ENCODE measurements around the gene NTNG2.

NTNG2 gene

DNA sequence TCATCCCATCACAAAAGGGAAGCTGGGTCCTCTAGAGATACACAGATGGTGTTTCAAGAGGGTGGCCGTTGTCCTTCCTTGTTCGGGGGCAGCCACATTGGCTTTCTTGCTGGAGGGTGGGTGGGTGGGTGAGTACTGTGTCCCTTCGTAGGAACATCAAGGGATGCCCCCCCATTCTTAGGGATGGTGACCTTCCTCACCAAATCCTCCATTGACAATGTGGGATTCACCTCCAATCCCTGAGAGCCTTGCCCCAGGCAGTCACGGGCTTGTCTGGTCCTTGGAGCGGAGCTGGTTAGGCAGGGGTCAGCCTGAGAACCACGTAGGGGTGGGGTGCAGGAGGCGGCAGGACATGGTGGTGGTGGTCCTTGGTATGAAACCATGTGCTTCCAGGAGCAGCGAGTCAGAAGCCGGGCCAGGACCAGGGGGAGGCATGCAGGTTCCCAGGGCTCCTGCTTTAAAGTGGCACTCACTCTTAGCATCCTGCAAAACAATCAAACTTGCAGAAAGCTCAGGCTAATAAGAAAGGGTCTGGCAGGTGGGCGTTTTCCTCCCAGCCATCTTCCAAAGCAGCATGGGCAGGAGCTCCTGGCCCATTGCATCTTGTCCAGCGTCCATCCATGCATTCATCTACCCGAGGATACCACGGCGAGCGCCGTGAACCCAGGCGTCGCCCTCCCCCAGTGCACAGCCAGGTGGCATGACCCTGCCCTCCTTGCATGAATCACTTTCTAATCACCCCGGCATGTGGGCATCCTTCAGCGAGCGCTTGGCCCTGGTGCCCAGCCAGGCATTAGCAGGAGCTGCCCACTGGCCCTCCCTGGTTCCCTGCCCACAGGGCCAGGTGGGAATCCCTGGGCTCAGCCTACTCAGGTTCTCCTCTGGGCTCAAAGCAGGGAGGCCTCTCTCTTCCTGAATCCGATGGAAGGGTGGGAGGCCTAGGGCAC, 76.4 kb downstream of the NTNG2 start:
- DNase-seq = no peak

DNA sequence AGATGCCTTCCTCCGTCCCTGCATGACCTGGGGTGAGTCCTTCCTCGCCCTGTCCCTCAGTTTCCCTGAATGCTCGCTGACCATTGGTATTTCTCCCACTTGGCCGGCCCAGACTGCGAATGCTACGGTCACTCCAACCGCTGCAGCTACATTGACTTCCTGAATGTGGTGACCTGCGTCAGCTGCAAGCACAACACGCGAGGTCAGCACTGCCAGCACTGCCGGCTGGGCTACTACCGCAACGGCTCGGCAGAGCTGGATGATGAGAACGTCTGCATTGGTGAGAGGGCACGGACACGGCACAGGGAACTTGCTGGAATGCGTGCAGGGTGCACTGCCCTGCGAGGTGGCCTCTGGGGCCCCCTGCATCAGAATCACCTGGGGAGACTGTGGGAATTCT, 77.1 kb downstream of the NTNG2 start:
- DNase-seq = no peak

DNA sequence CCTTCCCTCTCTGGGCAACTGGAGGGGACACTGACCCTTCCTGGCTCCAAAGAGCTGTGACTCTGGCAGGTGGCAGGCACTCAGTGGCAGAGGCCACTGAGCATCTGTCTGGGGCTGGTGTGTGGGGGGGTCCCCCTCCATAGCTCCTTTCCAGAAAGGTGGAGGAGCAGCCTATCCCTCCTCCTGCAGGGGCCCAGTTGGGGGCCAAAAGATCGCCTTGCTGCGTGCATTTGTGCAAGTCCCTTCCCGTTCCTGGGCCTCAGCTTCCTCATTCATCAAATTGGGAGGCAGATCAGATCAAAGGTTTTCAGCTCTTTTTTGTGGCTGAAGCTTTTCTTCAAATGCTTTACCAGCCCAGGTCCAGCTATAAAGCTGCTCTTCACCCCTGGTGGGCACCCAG, 77.7 kb downstream of the NTNG2 start:
- DNase-seq = peak; percentile 16

DNA sequence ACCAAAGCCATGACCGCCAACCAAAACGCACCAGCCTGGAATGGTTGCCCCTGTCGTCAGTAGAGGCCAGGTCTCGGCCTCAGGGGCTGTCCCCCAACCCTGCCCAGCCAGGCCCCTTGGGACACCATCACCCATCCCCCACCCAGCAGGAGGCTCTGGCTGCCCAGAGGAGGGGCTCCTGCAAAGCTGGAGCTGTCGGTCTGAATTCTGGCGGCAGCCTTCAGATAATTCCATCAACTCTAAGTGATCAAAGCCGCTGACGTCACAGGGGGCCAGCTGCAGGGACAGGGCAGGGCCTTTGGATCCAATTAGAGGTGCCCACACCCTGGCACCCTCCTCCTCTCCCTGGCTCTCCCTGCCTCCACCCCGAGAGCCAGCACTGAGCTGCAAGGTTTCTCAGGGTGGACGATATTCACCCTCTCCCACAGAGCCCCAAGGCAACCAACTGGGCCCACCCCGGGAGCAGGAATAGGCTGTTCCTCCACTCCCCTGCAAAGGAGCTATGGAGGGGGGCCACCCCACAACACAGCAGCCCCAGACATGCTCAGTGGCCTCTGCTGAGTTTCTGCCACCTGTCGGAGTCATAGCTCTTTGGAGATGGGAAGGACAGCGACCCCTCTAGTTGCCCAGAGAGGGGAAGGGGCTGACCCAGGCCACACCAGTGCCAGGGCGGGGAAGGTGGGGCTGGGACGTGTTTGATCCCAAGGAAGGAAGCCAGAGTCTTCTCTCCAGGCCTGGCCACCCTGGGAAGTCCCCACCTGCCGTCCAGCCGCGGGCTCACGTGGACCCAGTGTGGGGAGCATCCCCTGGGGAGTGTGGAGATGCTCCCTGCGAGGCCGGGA, 78.4 kb downstream of the NTNG2 start:
- no peak for DNase-seq

DNA sequence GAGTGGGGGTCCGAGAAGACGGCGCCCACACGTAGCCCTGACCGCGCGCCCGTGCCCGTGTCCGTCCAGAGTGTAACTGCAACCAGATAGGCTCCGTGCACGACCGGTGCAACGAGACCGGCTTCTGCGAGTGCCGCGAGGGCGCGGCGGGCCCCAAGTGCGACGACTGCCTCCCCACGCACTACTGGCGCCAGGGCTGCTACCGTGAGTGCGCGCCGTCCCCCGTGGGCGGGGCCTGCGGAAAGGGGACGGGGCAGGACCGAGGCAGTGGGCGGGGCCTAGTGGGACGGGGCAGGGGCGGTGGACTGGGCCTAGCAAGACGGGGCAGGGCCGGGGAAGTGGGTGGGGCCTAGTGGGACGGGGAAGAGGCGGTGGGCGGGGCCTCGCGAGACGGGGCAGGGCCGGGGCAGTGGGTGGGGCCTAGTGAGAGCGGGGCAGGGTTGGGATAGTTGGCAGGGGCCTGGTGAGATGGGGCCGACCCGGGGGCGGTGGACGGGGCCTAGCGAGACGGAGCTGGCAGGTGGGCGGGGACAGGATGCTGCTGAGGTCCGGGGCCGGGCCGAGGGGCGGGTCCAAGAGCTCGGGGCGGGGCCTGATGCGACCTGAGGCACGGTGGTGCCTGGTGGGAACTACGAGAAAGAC, 79.1 kb downstream of the NTNG2 start:
- DNase-seq = peak; percentile 85

DNA sequence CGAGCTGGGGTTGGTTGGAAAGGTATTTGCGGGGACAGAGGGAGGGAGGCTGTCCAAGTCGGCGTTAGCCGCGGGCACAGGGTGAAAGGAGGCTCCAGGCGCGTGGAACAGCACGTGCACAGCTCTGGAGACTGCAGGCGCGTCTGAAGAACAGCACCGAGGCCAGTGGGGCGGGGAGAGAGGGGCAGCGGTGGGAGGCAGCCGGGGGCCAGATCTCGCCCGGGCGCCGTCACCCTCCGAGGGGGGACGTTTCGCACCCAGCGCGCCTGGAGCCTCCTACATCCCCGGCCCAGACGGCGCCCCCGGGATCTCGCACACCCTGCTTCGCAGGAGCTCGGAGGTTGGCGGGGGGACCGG, 79.6 kb downstream of the NTNG2 start:
- no peak for DNase-seq

DNA sequence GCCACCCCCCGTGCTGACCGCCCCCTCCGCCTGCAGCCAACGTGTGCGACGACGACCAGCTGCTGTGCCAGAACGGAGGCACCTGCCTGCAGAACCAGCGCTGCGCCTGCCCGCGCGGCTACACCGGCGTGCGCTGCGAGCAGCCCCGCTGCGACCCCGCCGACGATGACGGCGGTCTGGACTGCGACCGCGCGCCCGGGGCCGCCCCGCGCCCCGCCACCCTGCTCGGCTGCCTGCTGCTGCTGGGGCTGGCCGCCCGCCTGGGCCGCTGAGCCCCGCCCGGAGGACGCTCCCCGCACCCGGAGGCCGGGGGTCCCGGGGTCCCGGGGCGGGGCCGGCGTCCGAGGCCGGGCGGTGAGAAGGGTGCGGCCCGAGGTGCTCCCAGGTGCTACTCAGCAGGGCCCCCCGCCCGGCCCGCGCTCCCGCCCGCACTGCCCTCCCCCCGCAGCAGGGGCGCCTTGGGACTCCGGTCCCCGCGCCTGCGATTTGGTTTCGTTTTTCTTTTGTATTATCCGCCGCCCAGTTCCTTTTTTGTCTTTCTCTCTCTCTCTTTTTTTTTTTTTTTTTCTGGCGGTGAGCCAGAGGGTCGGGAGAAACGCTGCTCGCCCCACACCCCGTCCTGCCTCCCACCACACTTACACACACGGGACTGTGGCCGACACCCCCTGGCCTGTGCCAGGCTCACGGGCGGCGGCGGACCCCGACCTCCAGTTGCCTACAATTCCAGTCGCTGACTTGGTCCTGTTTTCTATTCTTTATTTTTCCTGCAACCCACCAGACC, 80.2 kb downstream of the NTNG2 start:
- DNase-seq = no peak

DNA sequence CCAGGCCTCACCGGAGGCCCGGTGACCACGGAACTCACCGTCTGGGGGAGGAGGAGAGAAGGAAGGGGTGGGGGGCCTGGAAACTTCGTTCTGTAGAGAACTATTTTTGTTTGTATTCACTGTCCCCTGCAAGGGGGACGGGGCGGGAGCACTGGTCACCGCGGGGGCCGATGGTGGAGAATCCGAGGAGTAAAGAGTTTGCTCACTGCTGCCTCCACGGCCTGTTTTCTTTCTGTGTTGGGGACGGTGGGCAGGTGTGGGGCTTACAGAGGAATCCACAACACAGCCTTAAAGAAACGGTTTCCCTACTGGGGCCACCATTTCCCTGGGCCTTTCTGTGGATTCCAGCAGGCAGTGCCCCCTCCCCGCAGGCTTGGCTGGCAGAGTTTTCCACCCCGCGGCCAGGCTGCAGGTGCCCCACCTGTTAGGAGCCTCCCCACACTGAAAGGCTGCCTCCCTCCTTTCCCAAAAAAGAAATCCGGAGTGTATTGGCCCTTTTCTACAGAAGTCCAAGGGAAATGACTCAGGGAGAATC, 80.8 kb downstream of the NTNG2 start:
- DNase-seq = no peak

DNA sequence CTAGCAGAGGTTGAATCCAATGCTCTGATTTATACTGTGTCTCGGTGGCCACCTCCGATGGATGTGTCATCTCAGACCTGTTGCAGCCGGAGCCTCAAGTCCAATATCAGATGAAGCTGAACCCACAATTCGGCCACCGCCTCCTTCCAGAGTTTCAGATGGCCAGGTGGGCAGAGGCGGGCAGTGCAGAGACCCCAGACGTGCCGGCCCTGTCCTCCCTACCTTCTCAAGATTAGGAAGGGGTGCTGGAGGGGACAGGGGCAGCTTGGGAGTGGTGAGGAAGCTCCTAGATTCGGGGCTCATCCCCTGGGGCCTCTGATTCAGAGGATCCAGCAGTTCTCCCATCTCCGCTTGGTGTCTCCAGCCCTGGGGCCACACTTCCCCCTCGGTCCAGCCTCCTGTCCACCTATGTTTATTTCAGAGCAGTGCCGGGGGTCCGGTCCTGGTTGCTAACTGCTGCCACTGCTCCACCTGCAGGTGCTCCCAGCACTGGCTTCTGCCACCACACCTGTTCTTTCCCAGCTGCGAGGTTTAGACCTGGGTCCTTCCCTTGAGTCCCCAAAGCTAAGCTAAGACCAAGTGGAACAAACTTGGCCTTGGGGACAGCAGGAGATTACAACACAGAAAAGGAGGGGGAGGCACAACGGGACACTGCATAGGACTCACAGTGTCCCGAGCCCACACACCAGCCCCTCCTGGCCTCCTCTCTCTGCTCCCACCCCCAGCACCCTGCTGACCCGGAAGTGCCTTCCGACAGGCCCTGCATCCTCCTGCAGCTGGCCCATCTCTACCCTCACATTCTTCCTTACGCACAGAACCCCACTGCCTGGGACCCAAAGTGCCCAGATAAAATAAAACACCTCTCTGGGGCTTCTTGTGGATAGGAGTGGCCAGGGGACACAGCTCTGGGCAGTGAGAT, 81.6 kb downstream of the NTNG2 start:
- DNase-seq = no peak

DNA sequence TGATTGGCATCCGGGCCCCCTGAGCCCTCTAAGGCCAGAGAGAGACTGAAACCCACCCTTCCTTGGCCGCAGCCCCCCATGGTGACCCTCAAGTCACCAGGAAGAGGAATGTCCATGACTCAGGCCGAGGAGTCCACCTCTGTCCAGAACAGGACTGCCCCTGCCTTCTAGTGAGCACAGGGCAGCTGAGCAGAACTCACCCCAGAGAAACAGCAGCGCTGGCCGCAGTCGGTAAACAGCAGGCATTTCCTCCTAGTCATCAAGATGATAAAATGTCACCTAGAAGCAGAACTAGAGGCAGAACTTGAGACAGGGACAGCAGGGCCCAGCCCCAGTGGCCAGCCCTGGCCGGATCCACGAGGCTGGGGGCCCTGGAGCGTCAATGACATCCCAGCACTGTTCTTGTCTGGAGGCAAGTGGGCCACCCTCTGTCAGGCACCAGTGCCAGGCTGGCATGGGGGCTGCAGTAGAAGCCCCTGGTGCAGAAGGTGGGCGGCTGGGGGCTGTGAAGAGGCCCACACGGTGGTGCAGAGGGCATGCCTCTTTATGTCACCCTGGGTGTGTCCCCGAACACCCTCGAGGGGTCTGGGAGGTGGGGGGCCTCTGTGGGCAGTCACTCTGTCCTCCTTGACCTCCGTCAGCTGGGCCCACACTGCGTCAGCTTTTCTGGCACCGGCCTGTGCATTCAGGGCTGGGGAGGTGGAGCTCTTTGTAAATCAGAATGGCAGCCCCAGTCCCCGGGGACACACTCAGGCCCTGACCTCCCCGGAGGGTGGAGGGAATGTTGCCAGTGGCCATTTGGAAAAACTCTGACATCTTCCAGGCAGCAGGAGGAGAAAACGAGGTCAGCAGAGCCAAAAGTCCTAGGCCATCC, 83.0 kb downstream of the NTNG2 start:
- DNase-seq = no peak

DNA sequence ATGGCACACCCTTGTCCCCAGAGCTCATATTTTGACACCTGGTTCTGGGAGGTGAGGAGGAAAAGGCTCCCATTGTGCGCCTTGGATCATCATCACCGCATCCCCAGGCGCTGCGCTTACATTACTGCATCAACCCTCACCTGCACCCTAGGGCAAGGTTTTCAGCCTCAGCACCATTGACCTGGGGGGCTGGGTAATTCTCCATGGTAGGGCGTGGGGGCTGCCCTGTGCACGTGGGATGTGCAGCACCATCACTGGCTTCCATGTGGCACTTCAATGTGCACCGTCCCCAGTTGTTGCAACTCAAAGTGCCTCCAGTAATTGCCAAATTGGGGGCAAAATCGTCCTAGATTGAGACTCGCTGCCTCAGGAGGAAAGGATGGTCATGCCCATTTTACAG, 83.6 kb downstream of the NTNG2 start:
- no peak for DNase-seq

DNA sequence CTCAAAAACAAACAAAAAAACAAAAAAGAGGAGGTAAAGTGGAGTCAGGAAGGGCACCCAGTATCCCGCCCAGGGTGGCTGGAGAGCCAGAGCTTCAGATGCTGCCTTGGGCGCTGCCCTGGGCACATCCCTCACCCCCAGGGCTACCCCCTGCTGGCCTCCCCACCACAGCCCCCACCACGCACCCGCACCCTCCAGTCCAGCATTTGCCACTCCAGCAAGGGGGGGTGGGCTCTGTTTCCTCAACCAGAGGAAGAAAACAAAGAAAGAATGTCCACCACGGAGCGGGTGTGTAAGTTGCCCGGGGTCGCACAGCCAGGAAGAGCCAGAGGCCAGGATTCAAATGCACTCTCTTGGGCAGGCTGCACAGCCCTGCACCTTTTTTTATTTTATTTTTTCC, 86.1 kb downstream of the NTNG2 start:
- no peak for DNase-seq

DNA sequence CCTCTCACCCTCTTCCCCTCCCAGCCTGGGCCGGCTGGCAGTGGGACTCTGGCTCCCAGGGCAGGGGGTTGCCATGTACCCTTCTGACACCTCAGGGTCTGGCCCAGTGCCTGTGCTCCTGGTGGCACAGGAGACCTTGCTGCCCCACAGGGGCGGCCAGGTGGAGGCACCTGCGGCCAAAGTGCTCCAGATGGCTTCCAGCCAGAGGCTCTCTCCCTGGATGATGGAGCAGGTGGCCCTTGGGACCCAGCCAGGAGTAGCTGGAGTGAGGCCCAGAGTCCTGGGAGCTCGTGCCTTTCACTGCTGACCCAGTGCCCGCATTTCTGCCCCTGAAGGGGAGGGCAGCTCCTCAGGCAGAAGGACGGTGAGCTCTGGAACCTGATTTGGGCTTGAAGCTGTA, 87.3 kb downstream of the NTNG2 start:
- DNase-seq = no peak

DNA sequence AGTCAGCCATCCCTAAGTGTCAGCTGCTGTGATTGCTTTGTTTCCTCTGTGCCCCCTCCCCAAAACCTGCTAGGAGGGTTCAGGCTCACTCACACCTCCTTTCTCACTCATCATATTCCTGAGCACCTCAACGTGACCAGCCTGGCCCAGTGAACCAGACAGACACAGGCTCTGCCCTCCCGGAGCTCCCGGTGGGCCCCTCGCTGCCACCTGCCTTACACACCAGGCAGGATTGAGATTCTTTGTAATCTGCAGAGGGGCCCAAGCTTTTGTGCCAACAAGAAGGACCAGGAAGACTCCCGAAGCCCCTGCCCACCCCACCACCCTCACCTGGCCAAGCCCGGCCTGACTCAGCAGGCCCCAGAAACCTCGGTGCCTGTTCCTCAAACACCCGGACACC, 87.8 kb downstream of the NTNG2 start:
- no peak for DNase-seq

DNA sequence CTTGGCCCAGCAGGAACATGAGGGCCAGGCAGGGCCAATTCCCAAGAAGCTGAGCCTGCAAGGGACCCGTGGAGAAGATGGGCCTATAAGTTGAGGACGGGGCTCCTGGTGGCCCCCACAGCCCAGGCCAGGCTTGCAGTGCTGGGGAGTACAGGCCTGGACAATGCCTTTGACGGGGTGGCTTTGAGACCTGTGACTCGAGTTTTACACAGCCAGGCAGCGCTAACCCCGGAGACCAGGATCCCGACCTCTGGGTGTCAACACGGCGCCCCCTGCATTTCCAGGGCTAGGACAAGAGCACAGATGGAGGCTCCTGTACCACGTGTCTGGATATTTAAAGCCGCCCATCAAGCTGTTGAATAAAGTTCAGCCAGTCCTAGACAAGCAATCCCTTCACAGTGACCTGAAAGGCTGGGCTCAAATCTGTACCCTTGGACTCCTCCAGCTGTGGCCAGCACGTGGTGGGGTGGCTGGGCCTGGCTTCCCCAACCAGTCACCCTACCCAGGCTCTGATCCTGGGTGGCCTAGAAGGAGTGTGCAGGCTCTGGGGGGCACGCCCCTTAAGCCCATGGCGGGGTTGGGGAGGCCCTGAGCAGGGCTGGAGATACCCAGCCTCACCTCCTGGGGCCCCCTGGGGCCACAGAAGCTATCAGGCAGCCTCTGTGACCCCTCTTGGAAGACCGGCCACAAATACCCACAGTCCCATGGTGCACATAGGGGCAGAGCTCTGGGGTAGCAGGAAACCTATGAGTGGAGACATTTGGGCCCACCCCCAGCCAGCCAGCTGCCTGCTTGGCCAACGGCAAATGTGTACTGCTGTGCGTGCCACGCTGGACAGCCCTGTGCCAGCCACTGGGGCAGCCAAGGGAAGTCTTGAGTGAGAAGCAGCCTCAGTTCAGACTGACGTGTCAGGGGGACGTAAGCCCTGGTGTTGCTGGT, 88.7 kb downstream of the NTNG2 start:
- no peak for DNase-seq

DNA sequence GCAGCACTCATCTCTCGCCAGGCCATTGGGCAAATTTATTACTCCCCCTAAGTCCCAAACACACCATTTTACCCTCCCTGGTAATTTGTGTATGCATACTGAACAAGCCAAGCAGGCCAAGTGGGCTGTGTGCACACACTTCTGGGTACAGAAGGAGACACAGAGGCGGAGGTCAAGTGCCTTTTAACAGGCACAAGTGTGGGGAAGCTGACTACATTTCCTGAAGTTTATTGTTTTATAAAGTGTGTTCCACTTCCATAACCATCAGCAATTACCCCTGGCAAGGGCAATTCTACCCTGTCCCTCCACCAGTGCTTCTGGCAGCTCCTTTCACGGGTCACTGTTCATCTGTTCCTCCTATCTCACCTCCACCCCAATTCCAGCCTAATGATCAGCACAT, 99.0 kb downstream of the NTNG2 start:
- DNase-seq = no peak

DNA sequence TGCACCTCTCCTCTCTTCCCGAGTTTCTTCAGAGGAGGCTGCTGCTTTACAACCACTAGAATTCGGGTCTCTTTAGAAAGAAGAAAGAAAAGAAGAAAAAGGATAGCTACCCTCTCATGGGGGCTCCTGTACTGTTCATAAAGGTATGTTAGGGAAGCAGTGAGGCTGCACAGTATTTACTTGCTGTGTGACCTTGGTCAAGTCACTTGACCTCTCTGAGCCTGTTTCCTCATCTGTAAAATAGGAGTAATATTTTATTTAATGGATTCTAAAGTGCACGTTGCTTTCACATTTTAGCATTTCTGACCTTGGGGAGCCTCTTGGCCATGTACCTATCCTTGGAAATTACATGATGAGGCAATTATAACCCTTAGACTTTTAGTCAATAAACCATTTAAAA, 104.2 kb downstream of the NTNG2 start:
- no peak for DNase-seq

DNA sequence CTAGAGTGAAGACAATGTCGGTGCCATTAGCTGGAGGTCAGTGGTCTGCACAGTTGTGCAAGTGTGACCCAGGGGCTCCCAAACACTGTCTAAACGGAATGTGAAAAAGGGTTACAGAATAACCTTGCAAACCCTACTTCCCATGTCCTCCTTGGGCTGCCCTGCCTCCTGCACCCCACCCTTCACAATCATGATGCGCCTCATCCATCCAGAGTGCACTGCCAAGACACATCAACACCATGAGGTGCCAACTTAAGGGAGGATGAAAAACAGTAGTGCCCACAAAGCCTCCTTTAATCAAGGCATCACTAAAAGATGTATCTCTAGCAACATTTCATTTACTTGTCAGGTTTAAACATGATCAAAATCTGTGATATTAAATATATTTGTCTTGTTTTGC, 105.8 kb downstream of the NTNG2 start:
- DNase-seq = no peak

DNA sequence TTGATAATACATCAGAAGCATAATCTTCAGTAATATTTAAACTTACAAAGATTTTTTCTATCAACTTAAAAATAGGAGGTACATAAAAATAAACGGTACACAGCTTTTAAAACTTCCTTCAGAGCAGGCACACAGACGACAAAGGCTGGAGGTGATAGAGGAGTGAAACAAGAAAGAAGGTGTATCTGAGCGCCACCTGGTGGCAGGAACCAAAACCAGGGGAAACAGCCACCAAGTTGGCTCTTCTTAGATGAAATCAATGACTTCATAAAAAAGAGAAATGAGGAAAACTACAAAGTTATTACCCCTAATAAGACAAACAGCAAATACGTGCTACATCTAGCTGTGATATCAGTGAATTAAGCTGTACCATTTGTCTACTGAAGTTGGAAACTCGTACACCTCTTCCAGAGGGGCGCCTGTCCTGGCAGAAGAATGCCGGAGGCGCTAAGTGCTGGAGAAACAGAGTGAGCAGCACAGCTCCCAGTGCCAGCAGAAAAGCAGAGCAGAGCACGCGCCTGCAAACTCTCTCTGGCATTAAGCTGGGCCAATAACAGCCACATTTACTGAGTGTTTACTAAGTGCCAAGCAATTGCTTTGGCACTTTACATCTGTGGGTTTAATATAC, 107.0 kb downstream of the NTNG2 start:
- peak; percentile 17 for DNase-seq

Measured in GF-D8 (cell line).